Right lung (tissue), 5 donors: ENCODE data around the gene STOML3. TPM values are rescaled to one million over a fixed set of nuclear protein-coding genes. Genes with fewer than 3 reads are reported as not detected.

Source experiments
- polyA plus RNA-seq, 5 donors: library from polyadenylated mRNA; unstranded; fragments of 120-200 nt; gene quantifications; one replicate each; pipeline versions ENCODE4 v1.2.1 to v1.2.3, GENCODE V29; 2013; ENCODE audit warnings: inconsistent platforms in 1 of 5, low replicate concordance in 1 of 5; ENCODE audit not compliant: insufficient read length in 5 of 5, insufficient read depth in 1 of 5

The STOML3 gene
- polyA plus RNA-seq, 5 donors = 0.35 to 3.3 (median 2.1) TPM

Other genes starting within 250 kb of the STOML3 start
- gene PROSER1, start 47.3 kb upstream of the STOML3 start, polyA plus RNA-seq = 10 to 100 TPM; 33.7 to 45.3 (median 43.0) TPM
- 10 to 100 TPM; 44.6 to 84.9 (median 67.5) TPM for gene NHLRC3, start 47.6 kb upstream of the STOML3 start, polyA plus RNA-seq